ENCODE data around the gene ANGPTL1.

The ANGPTL1 gene

GRCh38 chr1:178844436-178844835 is 26.4 kb downstream of the ANGPTL1 start:
- Histone ChIP-seq H3K36me3 (ENCODE audit: insufficient read depth) (no peaks in the 10 kb centered on the region), H3K4me2 (no peak overlapping the region), H3K4me3 (IDR thresholded peaks at IDR 0.05; ENCODE audit: insufficient read depth, low read depth, low read length) (no peak overlapping the region), H3K79me2 (ENCODE audit: insufficient read depth, low read depth) (no peaks in the 10 kb centered on the region), H3K27me3 (ENCODE audit: insufficient read depth, low read depth) (no peaks in the 10 kb centered on the region), H3K9ac (no peak overlapping the region), H2AFZ (ENCODE audit: low read depth) (no peak overlapping the region), H3K4me1 (ENCODE audit: low read depth, poor library complexity, severe bottlenecking) (no peaks in the 10 kb centered on the region), H3K27ac (no peak overlapping the region), H4K20me1 (ENCODE audit: insufficient read depth) (no peaks in the 10 kb centered on the region)
- no peak for TF ChIP-seq CTCF (conservative IDR thresholded peaks at IDR 0.05; ENCODE audit: low read depth, low read length)

GRCh38 chr1:178825167-178825566 is 45.7 kb downstream of the ANGPTL1 start:
- no peaks in the 10 kb centered on the region for H3K27me3 ChIP-seq (ENCODE audit: insufficient read depth, low read depth)
- H3K4me2 ChIP-seq = no peak overlapping the region
- no peaks in the 10 kb centered on the region for H3K36me3 ChIP-seq (ENCODE audit: insufficient read depth)
- no peaks in the 10 kb centered on the region for H4K20me1 ChIP-seq (ENCODE audit: insufficient read depth)
- H3K4me3 ChIP-seq (IDR thresholded peaks at IDR 0.05; ENCODE audit: insufficient read depth, low read depth, low read length) = no peak overlapping the region
- no peak overlapping the region for H2AFZ ChIP-seq (ENCODE audit: low read depth)
- no peaks in the 10 kb centered on the region for H3K4me1 ChIP-seq (ENCODE audit: low read depth, poor library complexity, severe bottlenecking)
- H3K79me2 ChIP-seq (ENCODE audit: insufficient read depth, low read depth) = no peaks in the 10 kb centered on the region
- H3K27ac ChIP-seq = no peak overlapping the region
- no peak overlapping the region for H3K9ac ChIP-seq
- TF ChIP-seq CTCF (conservative IDR thresholded peaks at IDR 0.05; ENCODE audit: low read depth, low read length) = no peak

- no peaks in the 10 kb centered on the region for H3K4me1 ChIP-seq (ENCODE audit: low read depth, poor library complexity, severe bottlenecking)
- no peak overlapping the region for H3K4me2 ChIP-seq
- H4K20me1 ChIP-seq (ENCODE audit: insufficient read depth) = no peaks in the 10 kb centered on the region
- H3K79me2 ChIP-seq (ENCODE audit: insufficient read depth, low read depth) = no peaks in the 10 kb centered on the region
- H3K4me3 ChIP-seq (IDR thresholded peaks at IDR 0.05; ENCODE audit: insufficient read depth, low read depth, low read length) = no peak overlapping the region
- no peaks in the 10 kb centered on the region for H3K36me3 ChIP-seq (ENCODE audit: insufficient read depth)
- H3K9ac ChIP-seq = no peak overlapping the region
- no peak overlapping the region for H3K27ac ChIP-seq
- no peaks in the 10 kb centered on the region for H3K27me3 ChIP-seq (ENCODE audit: insufficient read depth, low read depth)
- H2AFZ ChIP-seq (ENCODE audit: low read depth) = no peak overlapping the region
- TF ChIP-seq CTCF (conservative IDR thresholded peaks at IDR 0.05; ENCODE audit: low read depth, low read length) = no peak
These were observed 49.6 kb downstream of the ANGPTL1 start for GRCh38 chr1:178821134-178821866.

- Histone ChIP-seq H3K79me2 (ENCODE audit: insufficient read depth, low read depth) (no peaks in the 10 kb centered on the region), H3K27me3 (ENCODE audit: insufficient read depth, low read depth) (no peaks in the 10 kb centered on the region), H3K4me1 (ENCODE audit: low read depth, poor library complexity, severe bottlenecking) (no peaks in the 10 kb centered on the region), H3K36me3 (ENCODE audit: insufficient read depth) (no peaks in the 10 kb centered on the region), H3K27ac (no peak overlapping the region), H3K4me3 (IDR thresholded peaks at IDR 0.05; ENCODE audit: insufficient read depth, low read depth, low read length) (no peak overlapping the region), H2AFZ (ENCODE audit: low read depth) (no peak overlapping the region), H4K20me1 (ENCODE audit: insufficient read depth) (no peaks in the 10 kb centered on the region), H3K9ac (no peak overlapping the region), H3K4me2 (no peak overlapping the region)
- TF ChIP-seq CTCF (conservative IDR thresholded peaks at IDR 0.05; ENCODE audit: low read depth, low read length) = no peak
These were observed 51.8 kb downstream of the ANGPTL1 start for GRCh38 chr1:178819123-178819522.

All from KMS-11 (cell line).